ENCODE measurements around the gene CFAP46.

CFAP46 gene

GRCh38 chr10:132762267-132762666 lies 180.1 kb downstream of the CFAP46 start:
- H3K4me1 ChIP-seq (ENCODE audit: control insufficient read depth, insufficient read depth, low read length), result no peaks in the 10 kb centered on the region
- no peak overlapping the region for H3K9ac ChIP-seq (ENCODE audit: low read depth, low read length)
- H3K36me3 ChIP-seq (ENCODE audit: control insufficient read depth, insufficient read depth, low read length), result no peaks in the 10 kb centered on the region
- no peak overlapping the region for H3K27ac ChIP-seq (ENCODE audit: low read depth, low read length)
- H3K4me3 ChIP-seq (ENCODE audit: low read depth, low read length), result no peak overlapping the region
- H3K9me3 ChIP-seq (ENCODE audit: control insufficient read depth, insufficient read depth, low read length), result 0 out of 2 replicates have a peak, but pooled peaks cover 4% of the 10 kb centered on the region
- H3K27me3 ChIP-seq (ENCODE audit: control insufficient read depth, insufficient read depth, low read length), result no peaks in the 10 kb centered on the region

GRCh38 chr10:132761395-132762060 lies 180.8 kb downstream of the CFAP46 start:
- Histone ChIP-seq H3K27me3 (ENCODE audit: control insufficient read depth, insufficient read depth, low read length) (no peaks in the 10 kb centered on the region), H3K27ac (ENCODE audit: low read depth, low read length) (no peak overlapping the region), H3K4me3 (ENCODE audit: low read depth, low read length) (no peak overlapping the region), H3K9ac (ENCODE audit: low read depth, low read length) (no peak overlapping the region), H3K4me1 (ENCODE audit: control insufficient read depth, insufficient read depth, low read length) (no peaks in the 10 kb centered on the region), H3K36me3 (ENCODE audit: control insufficient read depth, insufficient read depth, low read length) (0 out of 2 replicates have a peak, but pooled peaks cover 1% of the 10 kb centered on the region), H3K9me3 (ENCODE audit: control insufficient read depth, insufficient read depth, low read length) (0 out of 2 replicates have a peak, but pooled peaks cover 4% of the 10 kb centered on the region)

- Histone ChIP-seq H3K36me3 (ENCODE audit: control insufficient read depth, insufficient read depth, low read length) (0 out of 2 replicates have a peak, but pooled peaks cover 3% of the 10 kb centered on the region), H3K4me3 (ENCODE audit: low read depth, low read length) (no peak overlapping the region), H3K9ac (ENCODE audit: low read depth, low read length) (no peak overlapping the region), H3K27me3 (ENCODE audit: control insufficient read depth, insufficient read depth, low read length) (no peaks in the 10 kb centered on the region), H3K4me1 (ENCODE audit: control insufficient read depth, insufficient read depth, low read length) (no peaks in the 10 kb centered on the region), H3K27ac (ENCODE audit: low read depth, low read length) (no peak overlapping the region), H3K9me3 (ENCODE audit: control insufficient read depth, insufficient read depth, low read length) (peaks cover 8% of the 10 kb centered on the region; the same call in 1 of the 2 replicates)
These were observed 183.5 kb downstream of the CFAP46 start for GRCh38 chr10:132758865-132759264.
